CD1c-positive myeloid dendritic cell (primary cell): Measurements from ENCODE around the gene TMEM175.
"Not testable (repeated sequence)": the region's sequence is repeated elsewhere in the genome, so short reads cannot be mapped to it uniquely, and the experiment has no call there.

Experiments
- DNase-seq: peaks from one replicate; pipeline ENCODE4 v3.0.0-alpha.2; 2016; ENCODE audit errors: extremely low spot score

Gene TMEM175

DNA sequence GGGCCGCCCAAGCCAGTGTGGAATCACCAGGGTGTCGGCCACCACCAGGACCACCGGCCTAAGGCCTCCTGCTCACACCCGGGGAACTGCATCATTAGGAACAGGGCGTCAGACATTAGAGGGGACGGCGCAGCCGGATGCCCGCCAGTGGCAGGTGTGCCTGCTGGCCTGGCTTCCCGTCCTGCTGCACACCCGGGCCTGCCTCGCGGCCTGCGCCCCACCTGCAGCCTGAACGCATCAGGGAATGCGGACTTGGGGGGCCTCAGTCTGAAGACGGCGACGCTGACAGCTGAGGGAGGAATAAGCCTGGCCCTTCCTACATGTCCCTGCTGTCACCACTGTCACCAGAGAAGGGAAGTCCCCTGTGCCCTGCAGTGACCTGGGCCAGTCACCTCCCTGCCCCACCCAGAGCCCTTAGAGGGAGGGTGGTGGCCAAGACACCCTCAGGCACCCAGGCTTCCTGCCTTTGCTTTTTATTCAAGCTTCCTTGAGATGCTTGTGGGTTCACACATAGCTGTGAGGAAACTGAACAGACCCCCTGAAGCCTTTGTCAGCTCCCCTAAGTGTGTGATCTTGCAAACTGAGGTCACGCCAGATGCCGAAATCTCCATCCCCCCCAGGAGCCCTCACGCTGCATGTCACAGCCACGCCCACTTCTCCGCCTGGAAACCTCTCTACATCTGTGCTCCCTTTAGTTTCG, 37.9 kb downstream of the TMEM175 start:
- DNase-seq = peak; percentile 26

GRCh38 chr4:970854-971520, 38.7 kb downstream of the TMEM175 start:
- no peak for DNase-seq

DNA sequence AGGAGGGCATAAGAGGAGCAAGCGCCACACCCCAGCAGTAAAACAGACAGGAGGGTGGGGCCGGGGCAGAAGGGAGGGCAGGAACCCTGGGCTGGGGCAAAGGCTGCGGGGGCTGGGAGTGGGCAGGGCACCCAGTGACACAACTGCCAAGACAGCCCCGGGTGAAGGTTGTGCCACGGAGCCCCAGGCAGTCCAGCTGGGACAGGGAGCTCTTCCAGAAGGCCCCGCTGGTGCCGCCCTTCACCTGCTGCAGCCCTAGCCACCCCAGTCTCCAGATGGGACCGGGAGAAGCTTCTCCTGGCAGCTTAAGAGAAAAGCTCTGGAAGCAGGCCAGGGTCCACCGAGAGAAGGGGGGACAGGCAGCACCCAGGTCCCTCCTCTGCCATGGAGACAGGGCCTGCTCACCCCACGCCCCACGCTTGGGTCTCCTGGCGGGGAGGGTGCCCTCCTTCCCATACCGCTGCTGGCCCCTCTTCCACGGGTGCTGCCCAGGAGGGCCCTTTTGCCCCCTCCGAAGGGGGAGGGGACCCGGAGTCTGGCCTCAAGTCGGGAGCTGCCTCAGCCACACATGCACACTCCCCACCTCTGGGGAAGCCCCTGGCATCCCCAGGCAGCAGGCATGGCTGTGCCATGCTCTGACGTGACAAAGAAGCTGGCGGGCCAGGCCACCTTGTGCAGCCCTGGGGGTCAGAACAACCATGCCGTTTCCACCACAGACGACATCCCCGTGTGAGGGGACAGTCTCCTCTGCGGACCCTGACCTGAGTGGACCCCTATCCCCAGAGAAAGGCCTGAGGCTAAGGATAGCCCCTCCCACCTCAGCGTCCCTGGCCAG, 39.6 kb downstream of the TMEM175 start:
- DNase-seq = no peak

- DNase-seq = peak; percentile 38
Measured at GRCh38 chr4:972651-973424, 40.6 kb downstream of the TMEM175 start.

DNA sequence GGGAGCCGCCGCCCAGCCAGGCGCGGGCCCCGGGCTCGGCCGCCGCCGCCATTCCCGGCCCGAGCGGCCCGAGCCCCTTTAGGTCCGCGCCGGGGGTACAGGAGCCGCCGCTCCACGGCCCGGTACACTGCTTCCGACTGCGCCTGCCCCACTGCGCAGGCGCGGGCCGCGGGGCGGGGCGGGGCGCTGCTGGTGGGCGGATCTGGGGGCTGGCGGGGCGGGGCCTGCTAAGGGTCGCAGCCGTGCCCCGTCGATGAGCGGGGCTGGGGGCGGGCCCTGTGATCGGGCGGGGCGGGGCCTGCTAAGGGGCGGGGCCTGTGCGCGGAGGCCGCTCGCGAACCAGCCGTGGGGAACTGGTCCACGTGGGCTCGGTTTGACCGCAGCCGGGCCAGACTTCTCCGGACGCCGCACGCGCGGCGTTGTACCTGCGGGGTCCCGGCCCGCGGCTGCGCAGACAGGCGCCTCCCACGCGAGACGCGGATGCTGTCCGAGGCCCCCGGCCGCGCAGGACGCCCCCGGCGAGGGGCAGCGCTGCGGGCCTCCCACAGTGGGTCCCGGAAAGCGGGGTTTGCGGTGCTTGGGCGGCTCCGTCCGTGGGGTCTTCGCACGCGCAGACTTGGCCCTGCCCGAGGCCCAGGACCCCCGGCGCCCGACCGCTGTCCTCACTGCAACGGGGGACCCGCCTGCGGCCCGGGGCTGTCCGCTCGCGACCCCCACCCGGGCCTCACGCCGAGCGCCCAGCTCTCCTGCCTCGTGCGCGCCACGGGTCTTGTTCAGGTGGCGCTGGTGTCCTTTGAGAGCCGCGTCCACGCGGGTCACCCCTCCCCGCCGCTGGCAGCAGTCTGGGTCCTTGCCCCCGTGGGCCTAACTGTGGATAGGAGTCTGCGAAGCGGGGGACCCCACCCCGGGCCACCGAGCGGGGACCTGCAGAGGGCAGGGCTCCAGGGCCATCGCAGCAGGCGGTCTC, 41.5 kb downstream of the TMEM175 start, which contains the start of gene DGKQ:
TSS of gene DGKQ (minus strand) at position 139 of the 967 bp plus-strand sequence. CDS start at position 52, 87 bp downstream.
- peak; percentile 96 for DNase-seq

- no peak for DNase-seq
Measured at GRCh38 chr4:974668-975067, 42.4 kb downstream of the TMEM175 start.

- DNase-seq = not testable (repeated sequence)
Measured at GRCh38 chr4:976016-976415, 43.8 kb downstream of the TMEM175 start.

- peak; percentile 74 for DNase-seq
Measured at GRCh38 chr4:978957-979701, 46.9 kb downstream of the TMEM175 start.

DNA sequence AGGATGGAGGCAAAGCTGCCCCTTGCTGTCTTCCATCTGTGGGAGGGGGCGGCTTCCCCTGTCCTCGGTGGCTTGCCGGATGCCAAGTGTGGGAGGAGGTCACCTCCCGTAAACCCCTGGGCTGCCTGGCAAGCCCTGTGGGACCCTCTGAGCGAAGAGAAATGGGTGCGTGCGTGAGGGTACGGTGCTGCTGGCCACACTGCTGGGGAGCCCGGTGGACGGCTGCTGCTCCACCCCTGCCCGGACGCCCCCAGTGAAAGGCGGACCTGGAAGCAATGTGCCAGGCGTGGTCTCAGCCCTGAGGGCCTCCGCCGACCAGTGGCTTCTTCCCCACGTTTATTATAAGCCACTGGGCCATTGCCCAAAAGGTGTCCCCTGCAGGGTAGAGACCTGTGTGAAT, 50.0 kb downstream of the TMEM175 start:
- DNase-seq = no peak

DNA sequence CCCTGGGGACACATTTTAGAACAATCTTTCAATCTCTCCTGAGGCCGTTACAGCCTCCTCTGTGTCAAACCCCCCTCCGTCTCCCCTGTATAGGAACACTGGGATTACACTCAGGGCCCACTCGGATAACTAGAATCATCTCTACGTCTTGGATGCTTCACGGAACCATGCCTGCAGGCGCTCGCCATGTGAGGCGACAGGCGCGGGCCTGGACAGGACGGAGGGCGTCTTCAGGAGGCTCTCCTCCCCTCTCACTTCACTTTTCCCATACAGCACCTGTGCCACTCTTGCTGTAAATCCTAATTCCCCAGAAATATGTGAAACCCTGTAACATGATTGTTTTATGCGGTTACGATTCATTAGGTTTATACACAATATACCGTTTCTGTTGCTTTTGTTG, 50.6 kb downstream of the TMEM175 start:
- no peak for DNase-seq

GRCh38 chr4:984336-985054, 52.2 kb downstream of the TMEM175 start:
- DNase-seq = no peak

GRCh38 chr4:985123-985830, 53.0 kb downstream of the TMEM175 start:
- DNase-seq = peak; percentile 69

- no peak for DNase-seq
Measured at GRCh38 chr4:986428-986878, 54.2 kb downstream of the TMEM175 start.

DNA sequence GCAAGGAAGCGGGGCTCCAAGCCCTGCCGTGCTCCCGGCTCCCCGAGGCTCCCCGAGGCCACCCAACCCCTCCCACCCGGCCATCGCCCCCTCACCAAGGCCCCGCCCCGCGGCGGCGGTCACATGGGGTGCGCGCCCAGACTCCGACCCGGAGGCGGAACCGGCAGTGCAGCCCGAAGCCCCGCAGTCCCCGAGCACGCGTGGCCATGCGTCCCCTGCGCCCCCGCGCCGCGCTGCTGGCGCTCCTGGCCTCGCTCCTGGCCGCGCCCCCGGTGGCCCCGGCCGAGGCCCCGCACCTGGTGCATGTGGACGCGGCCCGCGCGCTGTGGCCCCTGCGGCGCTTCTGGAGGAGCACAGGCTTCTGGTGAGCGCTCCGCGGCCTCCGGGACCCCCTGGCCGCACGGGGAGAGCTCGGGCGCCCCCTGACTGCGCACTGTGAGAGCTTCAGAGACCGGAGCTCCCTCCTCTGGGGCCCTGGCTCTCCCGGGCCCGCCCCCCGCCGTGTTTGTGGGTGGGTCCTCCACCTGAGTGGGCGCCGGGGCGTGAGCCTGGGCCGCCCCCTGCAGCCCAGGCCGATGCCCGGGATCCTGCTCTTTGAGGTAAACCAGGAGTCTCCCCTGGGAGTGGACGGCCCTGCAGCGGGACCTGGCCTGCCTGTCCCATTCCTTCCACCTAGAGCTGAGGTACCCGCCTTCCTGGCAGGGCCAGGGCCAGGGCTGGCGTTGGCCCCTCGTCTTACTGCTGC, 54.8 kb downstream of the TMEM175 start, which contains the start of gene IDUA:
TSS of gene IDUA (plus strand) at position 166 of the 745 bp plus-strand sequence. CDS start at position 207, 41 bp downstream.
- DNase-seq = peak; percentile 90

DNA sequence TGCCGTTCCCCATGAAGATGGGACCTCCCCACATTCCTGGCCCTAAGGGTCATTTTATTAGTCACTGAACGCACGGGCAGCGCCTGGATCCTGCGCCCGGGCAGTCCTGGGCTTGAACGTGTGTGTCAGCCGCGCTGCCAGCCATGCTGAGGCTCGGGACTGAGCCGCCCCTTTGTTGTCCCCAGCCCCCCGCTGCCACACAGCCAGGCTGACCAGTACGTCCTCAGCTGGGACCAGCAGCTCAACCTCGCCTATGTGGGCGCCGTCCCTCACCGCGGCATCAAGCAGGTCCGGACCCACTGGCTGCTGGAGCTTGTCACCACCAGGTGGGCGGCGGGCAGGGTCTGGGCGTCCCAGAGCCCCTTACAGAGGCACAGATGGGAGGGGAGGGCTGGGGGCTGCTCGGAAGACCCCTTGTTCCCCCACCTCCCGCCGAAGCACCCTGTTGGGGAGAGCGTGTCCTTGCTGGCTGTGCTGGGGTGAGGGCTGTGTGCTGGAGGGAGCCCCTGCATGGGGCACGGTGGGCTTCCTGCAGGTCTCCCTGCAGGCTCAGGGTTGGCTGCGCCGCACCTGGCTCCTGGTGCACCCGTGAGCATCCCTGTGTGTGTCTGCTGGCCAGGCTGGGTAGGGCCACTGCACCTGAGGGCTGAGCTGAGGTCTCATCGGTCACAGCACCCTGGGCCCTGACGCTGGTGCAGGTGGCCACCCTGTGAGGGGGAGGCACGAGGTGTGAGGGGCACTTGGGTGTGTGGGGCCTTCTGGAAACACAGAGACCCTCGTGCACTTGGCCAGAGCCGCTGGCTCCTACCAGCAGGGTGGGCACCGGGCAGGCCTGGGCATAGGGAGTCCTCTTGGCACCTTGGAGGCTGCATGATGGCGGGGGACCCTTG, 55.6 kb downstream of the TMEM175 start:
- DNase-seq = no peak
